Ascending aorta (tissue), 2 donors: ENCODE measurements around the gene RIT2. TPM values are rescaled to one million over a fixed set of nuclear protein-coding genes. Genes with fewer than 3 reads are reported as not detected.

Experiments used
- DNase-seq, 2 donors: peaks; one replicate each; pipeline ENCODE4 v3.0.0-alpha.2; 2019; ENCODE audit warnings: low spot score in 2 of 2
- H3K27ac ChIP-seq, 2 donors: fragments of 200-600 bp; sonication (generic); one replicate each; pipeline ENCODE4 v1.5.1; 2016 to 2017; ENCODE audit warnings: mild to moderate bottlenecking in 1 of 2
- H3K27me3 ChIP-seq: fragments of 200-600 bp; sonication (generic); one replicate; pipeline ENCODE4 v1.5.1; 2017
- H3K36me3 ChIP-seq, 2 donors: fragments of 200-600 bp; sonication (generic); one replicate each; pipeline ENCODE4 v1.5.1; 2016
- H3K4me1 ChIP-seq, 2 donors: fragments of 200-600 bp; sonication (generic); one replicate each; pipeline ENCODE4 v1.5.1; 2016 to 2017; ENCODE audit warnings: mild to moderate bottlenecking in 1 of 2
- H3K4me3 ChIP-seq, 2 donors: fragments of 200-600 bp; sonication (generic); one replicate each; pipeline ENCODE4 v1.5.1; 2016 to 2017; ENCODE audit warnings: mild to moderate bottlenecking in 1 of 2
- H3K9me3 ChIP-seq, 2 donors: fragments of 200-600 bp; sonication (generic); one replicate each; pipeline ENCODE4 v1.5.1; 2016
- intact Hi-C: fragments of 100-400 bp; cut with DNase I; formaldehyde crosslinking; loops from one replicate; pipeline ENCODE4 v1.15.1; 2023
- total RNA-seq: library from RNA; depleted of rRNA; stranded (reverse); fragments of >200 nt; gene quantifications from one replicate; pipeline ENCODE4 v1.1.0, GENCODE V29; 2016
- TF ChIP-seq, protein P1 (sequence below), 3 experiments: fragments of 200-600 bp in 2 of 3; fragments of 450-650 bp in 1 of 3; sonication (generic) in 2 of 3; IDR thresholded peaks; one replicate each; pipeline ENCODE4 v1.5.1; 2016 to 2019; ENCODE audit warnings: antibody characterized with exemption in 3 of 3, mild to moderate bottlenecking in 1 of 3, moderate library complexity in 1 of 3

RIT2 gene
- total RNA-seq, 1 donor from 2014 or later, result not detected

GRCh38 chr18:42929857-42930256 lies 185.6 kb downstream of the RIT2 start:
- intact Hi-C loops, result no loop called here
- H3K27ac ChIP-seq, result no peak overlapping the region
- H3K27me3 ChIP-seq, result no peaks in the 10 kb centered on the region
- H3K4me3 ChIP-seq, result no peak overlapping the region
- H3K9me3 ChIP-seq, result no peaks in the 10 kb centered on the region
- DNase-seq, result no peak
- H3K4me1 ChIP-seq, result no peaks in the 10 kb centered on the region
- TF ChIP-seq, protein P1, sequence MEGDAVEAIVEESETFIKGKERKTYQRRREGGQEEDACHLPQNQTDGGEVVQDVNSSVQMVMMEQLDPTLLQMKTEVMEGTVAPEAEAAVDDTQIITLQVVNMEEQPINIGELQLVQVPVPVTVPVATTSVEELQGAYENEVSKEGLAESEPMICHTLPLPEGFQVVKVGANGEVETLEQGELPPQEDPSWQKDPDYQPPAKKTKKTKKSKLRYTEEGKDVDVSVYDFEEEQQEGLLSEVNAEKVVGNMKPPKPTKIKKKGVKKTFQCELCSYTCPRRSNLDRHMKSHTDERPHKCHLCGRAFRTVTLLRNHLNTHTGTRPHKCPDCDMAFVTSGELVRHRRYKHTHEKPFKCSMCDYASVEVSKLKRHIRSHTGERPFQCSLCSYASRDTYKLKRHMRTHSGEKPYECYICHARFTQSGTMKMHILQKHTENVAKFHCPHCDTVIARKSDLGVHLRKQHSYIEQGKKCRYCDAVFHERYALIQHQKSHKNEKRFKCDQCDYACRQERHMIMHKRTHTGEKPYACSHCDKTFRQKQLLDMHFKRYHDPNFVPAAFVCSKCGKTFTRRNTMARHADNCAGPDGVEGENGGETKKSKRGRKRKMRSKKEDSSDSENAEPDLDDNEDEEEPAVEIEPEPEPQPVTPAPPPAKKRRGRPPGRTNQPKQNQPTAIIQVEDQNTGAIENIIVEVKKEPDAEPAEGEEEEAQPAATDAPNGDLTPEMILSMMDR (IDR thresholded peaks at IDR 0.05), result no peak
- no peaks in the 10 kb centered on the region for H3K36me3 ChIP-seq

DNA sequence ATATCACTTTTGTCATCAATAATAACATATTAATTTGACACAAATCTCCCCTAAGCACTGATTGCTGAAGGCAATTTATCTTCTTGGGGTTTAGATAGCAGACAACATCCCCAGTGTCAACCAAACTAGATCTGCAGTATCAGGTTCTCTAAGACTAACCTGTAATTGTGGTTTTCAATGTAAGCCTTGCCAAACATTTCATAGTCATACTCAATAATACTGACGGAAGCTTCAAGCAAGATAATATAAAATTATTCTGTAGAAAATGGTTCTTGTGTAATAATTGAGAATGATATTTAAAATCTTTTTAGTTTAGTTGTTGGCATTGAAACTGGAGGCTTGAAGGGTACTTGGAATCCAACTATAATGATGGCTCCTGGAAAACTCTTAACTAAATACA lies 186.3 kb downstream of the RIT2 start:
- Histone ChIP-seq H3K27ac (no peak overlapping the region), H3K4me3 (no peak overlapping the region), H3K27me3 (no peaks in the 10 kb centered on the region), H3K9me3 (no peaks in the 10 kb centered on the region), H3K36me3 (no peaks in the 10 kb centered on the region), H3K4me1 (no peaks in the 10 kb centered on the region)
- DNase-seq, result no peak
- TF ChIP-seq, protein P1 (IDR thresholded peaks at IDR 0.05), result no peak
- intact Hi-C loops, result no loop called here

GRCh38 chr18:42925036-42925435 lies 190.4 kb downstream of the RIT2 start:
- DNase-seq, result no peak
- no peaks in the 10 kb centered on the region for H3K4me1 ChIP-seq
- no peaks in the 10 kb centered on the region for H3K36me3 ChIP-seq
- no peaks in the 10 kb centered on the region for H3K9me3 ChIP-seq
- H3K27me3 ChIP-seq, result no peaks in the 10 kb centered on the region
- TF ChIP-seq, protein P1 (IDR thresholded peaks at IDR 0.05), result no peak
- H3K4me3 ChIP-seq, result no peak overlapping the region
- intact Hi-C loops, result no loop called here
- no peak overlapping the region for H3K27ac ChIP-seq

- no peak overlapping the region for H3K27ac ChIP-seq
- TF ChIP-seq, protein P1 (IDR thresholded peaks at IDR 0.05), result no peak
- no peaks in the 10 kb centered on the region for H3K4me1 ChIP-seq
- H3K4me3 ChIP-seq, result no peak overlapping the region
- no peaks in the 10 kb centered on the region for H3K36me3 ChIP-seq
- no peaks in the 10 kb centered on the region for H3K9me3 ChIP-seq
- intact Hi-C loops, result no loop called here
- no peaks in the 10 kb centered on the region for H3K27me3 ChIP-seq
- no peak for DNase-seq
Measured at GRCh38 chr18:42922363-42922762, 193.1 kb downstream of the RIT2 start.

DNA sequence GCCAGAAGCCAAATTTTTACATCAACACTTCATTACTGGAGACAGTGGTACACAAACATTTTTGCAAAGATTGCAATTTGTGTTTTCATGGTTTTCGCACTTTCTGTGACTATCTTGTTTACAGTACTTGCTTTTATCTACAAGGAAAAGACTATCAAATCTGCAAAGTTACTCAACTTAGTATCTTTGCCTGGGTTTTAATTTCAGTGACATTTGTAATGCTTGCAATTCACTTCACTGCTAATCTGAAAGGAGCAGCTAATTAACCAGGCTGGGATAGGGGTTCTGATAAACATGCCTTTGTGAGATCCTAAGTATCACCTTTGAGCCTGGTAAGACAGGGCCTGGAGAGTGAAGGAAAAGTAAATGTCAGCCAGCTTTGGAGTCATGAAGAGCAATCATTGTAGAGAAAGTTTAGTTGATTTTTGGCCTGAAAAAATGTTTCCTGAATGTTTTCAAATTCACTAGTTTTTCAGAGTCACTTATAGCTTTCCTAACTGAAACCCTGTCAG lies 194.2 kb downstream of the RIT2 start:
- Histone ChIP-seq H3K4me1 (no peaks in the 10 kb centered on the region), H3K27ac (no peak overlapping the region), H3K9me3 (no peaks in the 10 kb centered on the region), H3K27me3 (no peaks in the 10 kb centered on the region), H3K36me3 (no peaks in the 10 kb centered on the region), H3K4me3 (no peak overlapping the region)
- no peak for DNase-seq
- TF ChIP-seq, protein P1 (IDR thresholded peaks at IDR 0.05), result no peak
- intact Hi-C loops, result no loop called here

- TF ChIP-seq, protein P1 (IDR thresholded peaks at IDR 0.05), result no peak
- Histone ChIP-seq H3K4me1 (no peaks in the 10 kb centered on the region), H3K4me3 (no peak overlapping the region), H3K36me3 (no peaks in the 10 kb centered on the region), H3K27ac (no peak overlapping the region), H3K27me3 (no peaks in the 10 kb centered on the region), H3K9me3 (no peaks in the 10 kb centered on the region)
- no peak for DNase-seq
- intact Hi-C loops, result no loop called here
Measured at GRCh38 chr18:42920621-42921020, 194.9 kb downstream of the RIT2 start.
